Measurements from ENCODE around the gene AP1S2. TPM values are rescaled to one million over a fixed set of nuclear protein-coding genes. Genes with fewer than 3 reads are reported as not detected.

AP1S2 gene
- total and polyA plus RNA-seq, 2 of the 8 experiments (the other 6 are each of a cell fraction or from before 2014, with no cell fraction given), result 88.2 to 237 TPM

DNA sequence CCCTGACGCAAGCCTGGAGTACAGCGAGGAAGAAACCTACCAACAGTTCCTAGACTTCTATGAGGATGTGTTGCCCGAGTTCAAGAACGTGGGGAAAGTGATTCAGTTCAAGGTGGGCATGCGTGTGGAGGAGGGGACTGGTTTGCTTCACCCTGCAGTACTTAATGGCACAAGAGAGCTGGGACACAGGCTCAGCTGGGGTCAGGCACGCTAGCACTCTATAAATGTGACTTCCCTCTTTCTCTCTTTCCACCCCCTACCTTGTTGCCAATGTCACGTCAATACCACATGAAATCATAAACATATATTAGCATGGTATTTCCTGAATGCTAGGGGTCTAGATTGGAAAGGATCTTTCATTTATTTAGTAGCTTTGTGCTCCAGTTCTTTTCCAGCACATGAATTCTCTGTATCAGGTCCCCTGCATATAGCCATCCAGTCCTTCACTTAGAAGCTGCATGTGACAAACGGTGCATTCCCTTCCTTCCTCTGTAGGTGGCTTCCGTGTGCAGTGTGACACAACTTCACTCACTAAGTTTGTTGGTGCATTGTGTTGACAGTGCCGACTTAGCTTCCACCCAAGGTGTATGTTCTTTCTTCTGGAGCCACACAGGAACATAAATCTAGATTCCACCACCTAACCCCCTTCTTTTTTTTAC is 38.7 kb downstream of the AP1S2 start:
- H2BK12ac ChIP-seq (ENCODE audit: low read depth, low read length), result peak overlapping the region; percentile 20; the same call in 1 of the 2 replicates
- no peak overlapping the region for H3K9ac ChIP-seq (replicated peaks in 1 of 4; ENCODE audit: extremely low read depth in 1 of 4, low read depth in 3 of 4, low read length in 3 of 4)
- no peak overlapping the region for H2BK15ac ChIP-seq (ENCODE audit: low read length)
- H3K4me1 ChIP-seq (replicated peaks in 1 of 4; ENCODE audit: control insufficient read depth in 3 of 4, insufficient read depth in 4 of 4, low read length in 3 of 4), result peaks cover 1 to 10% (median 7%) of the 10 kb centered on the region in 4 experiments; a peak in 5 of 7 replicates
- no peak overlapping the region for H3K14ac ChIP-seq (ENCODE audit: insufficient read length)
- no peak overlapping the region for H4K5ac ChIP-seq (ENCODE audit: insufficient read length, low read depth, low read length)
- CTCF ChIA-PET (ENCODE audit: partially characterized antibody), result interaction anchor here (0.5 to 2.1 kb wide), 13 partner anchors 8 to 723 kb away, joined by 3 to 6 read pairs (median 5); no protein-coding TSS in a partner anchor
- no peak overlapping the region for H4K8ac ChIP-seq (ENCODE audit: extremely low read depth, insufficient read depth, low read length)
- H3K4me2 ChIP-seq (ENCODE audit: insufficient read depth in 1 of 2, low read depth in 2 of 2, low read length in 2 of 2), result peak overlapping the region in 1 of 2 experiments; percentile 13; a peak in 1 of 4 replicates
- H2BK20ac ChIP-seq (ENCODE audit: low read length), result no peak overlapping the region
- H3K4me3 ChIP-seq (ENCODE audit: extremely low read depth in 1 of 4, insufficient read depth in 2 of 4, low read depth in 3 of 4, low read length in 4 of 4), result no peak overlapping the region; a peak in 1 of 8 replicates
- H4K91ac ChIP-seq (replicated peaks; ENCODE audit: insufficient read length, low read length), result no peak overlapping the region
- FAIRE-seq, result peak; percentile 92
- DNase-seq (ENCODE audit: low read depth in 1 of 2, low spot score in 2 of 2), result no peak
- H3K4ac ChIP-seq (replicated peaks; ENCODE audit: insufficient read length, low read depth, low read length), result no peak overlapping the region
- H3K27ac ChIP-seq (ENCODE audit: low read depth, low read length), result peak overlapping the region; percentile 45; the same call in 1 of the 2 replicates
- TF ChIP-seq, protein P1, sequence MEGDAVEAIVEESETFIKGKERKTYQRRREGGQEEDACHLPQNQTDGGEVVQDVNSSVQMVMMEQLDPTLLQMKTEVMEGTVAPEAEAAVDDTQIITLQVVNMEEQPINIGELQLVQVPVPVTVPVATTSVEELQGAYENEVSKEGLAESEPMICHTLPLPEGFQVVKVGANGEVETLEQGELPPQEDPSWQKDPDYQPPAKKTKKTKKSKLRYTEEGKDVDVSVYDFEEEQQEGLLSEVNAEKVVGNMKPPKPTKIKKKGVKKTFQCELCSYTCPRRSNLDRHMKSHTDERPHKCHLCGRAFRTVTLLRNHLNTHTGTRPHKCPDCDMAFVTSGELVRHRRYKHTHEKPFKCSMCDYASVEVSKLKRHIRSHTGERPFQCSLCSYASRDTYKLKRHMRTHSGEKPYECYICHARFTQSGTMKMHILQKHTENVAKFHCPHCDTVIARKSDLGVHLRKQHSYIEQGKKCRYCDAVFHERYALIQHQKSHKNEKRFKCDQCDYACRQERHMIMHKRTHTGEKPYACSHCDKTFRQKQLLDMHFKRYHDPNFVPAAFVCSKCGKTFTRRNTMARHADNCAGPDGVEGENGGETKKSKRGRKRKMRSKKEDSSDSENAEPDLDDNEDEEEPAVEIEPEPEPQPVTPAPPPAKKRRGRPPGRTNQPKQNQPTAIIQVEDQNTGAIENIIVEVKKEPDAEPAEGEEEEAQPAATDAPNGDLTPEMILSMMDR (IDR thresholded peaks at IDR 0.05; ENCODE audit: control extremely low read depth in 1 of 3, insufficient read depth in 1 of 3, low read depth in 1 of 3, low read length in 3 of 3), result peak; percentile 27 to 55 (median 31); a peak in 3 of 4 replicates
- TF ChIP-seq RNF2 (IDR thresholded peaks at IDR 0.05; ENCODE audit: borderline replicate concordance, low read depth, low read length, missing control alignments, poor library complexity, severe bottlenecking), result no peak
- no peak for TF ChIP-seq SP4 (IDR thresholded peaks at IDR 0.05; ENCODE audit: low read length)
- TF ChIP-seq RAD21 (IDR thresholded peaks at IDR 0.05 in 1 of 2, conservative IDR thresholded peaks at IDR 0.05 in 1 of 2; ENCODE audit: low read depth in 2 of 2, low read length in 2 of 2), result peak; percentile 46 to 62
- no peak for TF ChIP-seq TAF7 (optimal IDR thresholded peaks at IDR 0.05; ENCODE audit: borderline replicate concordance, low read depth, low read length)
- TF ChIP-seq SUZ12 (IDR thresholded peaks at IDR 0.05; ENCODE audit: low read length), result no peak
- no peak overlapping the region for H3K23ac ChIP-seq (ENCODE audit: insufficient read length)
- H2BK120ac ChIP-seq (replicated peaks; ENCODE audit: low read depth, low read length), result no peak overlapping the region
- H3K79me2 ChIP-seq (ENCODE audit: control insufficient read depth in 1 of 2, insufficient read depth in 2 of 2, low read length in 2 of 2), result no peaks in the 10 kb centered on the region
- no peaks in the 10 kb centered on the region for H3K79me1 ChIP-seq (ENCODE audit: low read depth, low read length)
- H2BK5ac ChIP-seq (ENCODE audit: low read depth, low read length), result 0 out of 2 replicates have a peak overlapping the region, but pooled peaks have one; percentile 6
- no peak overlapping the region for H3K56ac ChIP-seq (replicated peaks; ENCODE audit: insufficient read length, low read depth, low read length)
- H2AFZ ChIP-seq (ENCODE audit: low read length), result no peak overlapping the region
- no peak overlapping the region for H2AK5ac ChIP-seq (ENCODE audit: low read depth, low read length)
- H3K9me3 ChIP-seq (ENCODE audit: insufficient read depth in 2 of 2, low read depth in 1 of 2, low read length in 1 of 2), result no peaks in the 10 kb centered on the region
- H3K23me2 ChIP-seq (ENCODE audit: low read depth, low read length), result no peaks in the 10 kb centered on the region
- no peaks in the 10 kb centered on the region for H4K20me1 ChIP-seq (replicated peaks in 1 of 2; ENCODE audit: control insufficient read depth in 1 of 2, insufficient read depth in 2 of 2, low read length in 2 of 2)
- peaks cover 0 to 26% (median 7%) of the 10 kb centered on the region in 4 experiments; a peak in 5 of 8 replicates for H3K36me3 ChIP-seq (ENCODE audit: control insufficient read depth in 2 of 4, insufficient read depth in 4 of 4, low read length in 3 of 4)
- POLR2A ChIA-PET (ENCODE audit: partially characterized antibody), result interaction anchor here (0.6 to 1.4 kb wide), 6 partner anchors 10 to 950 kb away, joined by 3 to 9 read pairs (median 4); partner anchors contain the start of genes SYAP1 and ZRSR2
- WGBS, 2 experiments (ENCODE audit: extremely low coverage in 1 of 2, insufficient coverage in 1 of 2, insufficient read length in 1 of 2, insufficient replicate concordance in 2 of 2, low coverage in 1 of 2, low lambda C conversion rate in 2 of 2, missing lambda C conversion rate in 1 of 2), result 58% methylated on average over 8 of the region's 10 CpGs; no CpG with 5 or more reads in 1 of the 2 experiments
- H3K27me3 ChIP-seq (replicated peaks in 1 of 4; ENCODE audit: control insufficient read depth in 3 of 4, extremely low read depth in 1 of 4, insufficient read depth in 3 of 4, low read length in 3 of 4), result no peaks in the 10 kb centered on the region
- no peak overlapping the region; the same call in 1 of the 2 replicates for H3K18ac ChIP-seq (ENCODE audit: extremely low read depth, low read length)
